Measurements from ENCODE around the gene BIK.

DNA sequence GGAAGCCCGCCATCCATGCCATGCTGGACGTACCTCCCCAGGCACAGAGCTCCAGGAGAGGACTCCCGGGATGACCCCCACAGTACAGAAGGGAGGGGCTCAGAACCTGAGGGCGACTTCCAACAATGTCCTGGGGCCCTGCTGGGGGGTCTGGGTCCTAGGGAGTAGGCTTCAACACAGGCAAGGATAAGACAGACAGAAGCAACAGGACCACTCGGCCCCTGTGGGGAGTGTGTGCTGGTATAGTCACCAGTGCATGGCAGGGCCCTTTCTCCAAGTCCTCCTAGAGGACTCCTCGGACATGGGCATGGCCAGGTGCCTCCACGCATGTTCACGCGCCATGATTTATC lies 59.6 kb downstream of the BIK start:
- TF ChIP-seq CTCF (conservative IDR thresholded peaks at IDR 0.05; ENCODE audit: low read depth in 2 of 2), result no peak
- TF ChIP-seq EZH2phosphoT487 (IDR thresholded peaks at IDR 0.05; ENCODE audit: unreplicated experiment), result no peak
- no peak for TF ChIP-seq NANOG (IDR thresholded peaks at IDR 0.05; ENCODE audit: borderline replicate concordance)
- no peak for TF ChIP-seq EZH2 (IDR thresholded peaks at IDR 0.05; ENCODE audit: low read depth, unreplicated experiment)
- no peak for TF ChIP-seq POLR2AphosphoS5 (IDR thresholded peaks at IDR 0.05; ENCODE audit: low read depth)
- TF ChIP-seq JUNB (IDR thresholded peaks at IDR 0.05; ENCODE audit: unreplicated experiment), result no peak
- TF ChIP-seq, protein P1, sequence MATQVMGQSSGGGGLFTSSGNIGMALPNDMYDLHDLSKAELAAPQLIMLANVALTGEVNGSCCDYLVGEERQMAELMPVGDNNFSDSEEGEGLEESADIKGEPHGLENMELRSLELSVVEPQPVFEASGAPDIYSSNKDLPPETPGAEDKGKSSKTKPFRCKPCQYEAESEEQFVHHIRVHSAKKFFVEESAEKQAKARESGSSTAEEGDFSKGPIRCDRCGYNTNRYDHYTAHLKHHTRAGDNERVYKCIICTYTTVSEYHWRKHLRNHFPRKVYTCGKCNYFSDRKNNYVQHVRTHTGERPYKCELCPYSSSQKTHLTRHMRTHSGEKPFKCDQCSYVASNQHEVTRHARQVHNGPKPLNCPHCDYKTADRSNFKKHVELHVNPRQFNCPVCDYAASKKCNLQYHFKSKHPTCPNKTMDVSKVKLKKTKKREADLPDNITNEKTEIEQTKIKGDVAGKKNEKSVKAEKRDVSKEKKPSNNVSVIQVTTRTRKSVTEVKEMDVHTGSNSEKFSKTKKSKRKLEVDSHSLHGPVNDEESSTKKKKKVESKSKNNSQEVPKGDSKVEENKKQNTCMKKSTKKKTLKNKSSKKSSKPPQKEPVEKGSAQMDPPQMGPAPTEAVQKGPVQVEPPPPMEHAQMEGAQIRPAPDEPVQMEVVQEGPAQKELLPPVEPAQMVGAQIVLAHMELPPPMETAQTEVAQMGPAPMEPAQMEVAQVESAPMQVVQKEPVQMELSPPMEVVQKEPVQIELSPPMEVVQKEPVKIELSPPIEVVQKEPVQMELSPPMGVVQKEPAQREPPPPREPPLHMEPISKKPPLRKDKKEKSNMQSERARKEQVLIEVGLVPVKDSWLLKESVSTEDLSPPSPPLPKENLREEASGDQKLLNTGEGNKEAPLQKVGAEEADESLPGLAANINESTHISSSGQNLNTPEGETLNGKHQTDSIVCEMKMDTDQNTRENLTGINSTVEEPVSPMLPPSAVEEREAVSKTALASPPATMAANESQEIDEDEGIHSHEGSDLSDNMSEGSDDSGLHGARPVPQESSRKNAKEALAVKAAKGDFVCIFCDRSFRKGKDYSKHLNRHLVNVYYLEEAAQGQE (IDR thresholded peaks at IDR 0.05; ENCODE audit: unreplicated experiment), result no peak
- TF ChIP-seq CREB1 (CRISPR knock-in tag; IDR thresholded peaks at IDR 0.05; ENCODE audit: low read depth), result no peak
- TF ChIP-seq ZNF331 (CRISPR knock-in tag; IDR thresholded peaks at IDR 0.05; ENCODE audit: low read depth), result no peak
- TF ChIP-seq, protein P2, sequence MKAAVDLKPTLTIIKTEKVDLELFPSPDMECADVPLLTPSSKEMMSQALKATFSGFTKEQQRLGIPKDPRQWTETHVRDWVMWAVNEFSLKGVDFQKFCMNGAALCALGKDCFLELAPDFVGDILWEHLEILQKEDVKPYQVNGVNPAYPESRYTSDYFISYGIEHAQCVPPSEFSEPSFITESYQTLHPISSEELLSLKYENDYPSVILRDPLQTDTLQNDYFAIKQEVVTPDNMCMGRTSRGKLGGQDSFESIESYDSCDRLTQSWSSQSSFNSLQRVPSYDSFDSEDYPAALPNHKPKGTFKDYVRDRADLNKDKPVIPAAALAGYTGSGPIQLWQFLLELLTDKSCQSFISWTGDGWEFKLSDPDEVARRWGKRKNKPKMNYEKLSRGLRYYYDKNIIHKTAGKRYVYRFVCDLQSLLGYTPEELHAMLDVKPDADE (IDR thresholded peaks at IDR 0.05), result no peak
- TF ChIP-seq ZNF114 (CRISPR knock-in tag; IDR thresholded peaks at IDR 0.05), result no peak
- no peak for TF ChIP-seq ZNF462 (CRISPR knock-in tag; IDR thresholded peaks at IDR 0.05)
- TF ChIP-seq STAT1 (IDR thresholded peaks at IDR 0.05; ENCODE audit: unreplicated experiment), result no peak
